Left hindlimb (tissue), 1 donor: Measurements from ENCODE around the gene RNF2.

ENCODE experiments used
- DNase-seq: peaks from one replicate; pipeline ENCODE4 v3.0.0-alpha.2; 2018

RNF2 gene

DNA sequence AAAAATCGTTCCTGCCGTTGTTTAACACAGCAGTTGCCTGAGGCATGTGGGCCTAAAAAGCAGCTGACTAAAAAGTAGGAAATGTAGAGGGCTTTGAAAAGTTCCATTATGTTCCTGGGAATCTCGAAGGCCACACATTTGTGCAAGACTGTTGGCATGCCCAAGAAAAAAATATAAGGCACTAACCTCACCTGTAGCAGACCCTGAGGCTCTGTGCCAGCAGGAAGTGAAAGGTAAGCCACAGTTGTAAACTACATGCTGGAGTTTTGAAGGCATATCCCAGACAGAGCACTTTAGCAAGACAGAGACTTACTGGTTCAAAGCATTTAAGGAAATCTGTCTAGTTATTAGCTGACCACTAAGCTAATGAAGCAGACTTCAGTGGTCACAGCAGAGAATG is 58.7 kb downstream of the RNF2 start:
- DNase-seq = no peak

- DNase-seq = no peak
Measured at GRCh38 chr1:185105121-185105520, 59.8 kb downstream of the RNF2 start.

DNA sequence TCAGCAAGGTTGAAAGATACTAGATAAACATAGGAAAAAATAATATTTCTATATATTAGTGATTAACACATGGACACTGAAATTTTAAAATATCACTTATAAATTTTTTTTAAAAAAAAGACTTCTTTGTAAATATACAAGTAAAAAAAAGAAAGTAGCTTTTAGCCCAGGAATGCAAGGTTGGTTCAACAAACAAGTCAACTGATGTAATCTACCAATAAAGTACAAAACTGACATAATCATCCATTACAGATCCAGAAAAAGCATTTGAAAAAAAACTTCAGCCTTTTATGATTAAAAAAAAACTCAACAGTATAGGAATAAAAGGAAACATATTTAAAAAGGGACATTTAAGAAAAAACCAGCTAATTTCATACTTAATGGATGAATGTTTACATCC is 63.0 kb downstream of the RNF2 start:
- no peak for DNase-seq

- no peak for DNase-seq
Measured at GRCh38 chr1:185110145-185110544, 64.8 kb downstream of the RNF2 start.

DNA sequence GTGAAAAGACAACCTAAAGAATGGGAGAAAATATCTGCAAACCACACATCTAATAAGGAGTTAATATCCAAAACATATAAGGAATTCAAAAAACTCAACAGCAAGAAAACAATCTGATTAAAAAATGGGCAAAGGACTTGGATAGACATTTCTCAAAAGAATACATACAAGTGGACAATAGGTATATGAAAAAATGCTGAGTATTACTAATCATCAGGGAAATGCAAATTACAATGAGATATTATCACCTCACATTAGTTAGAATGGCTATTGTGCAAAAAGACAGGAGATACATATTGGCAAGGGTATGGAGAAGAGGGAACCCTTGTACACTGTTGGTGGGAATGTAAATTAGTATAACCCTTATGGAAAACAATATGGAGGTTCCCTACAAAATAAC is 66.5 kb downstream of the RNF2 start:
- no peak for DNase-seq

DNA sequence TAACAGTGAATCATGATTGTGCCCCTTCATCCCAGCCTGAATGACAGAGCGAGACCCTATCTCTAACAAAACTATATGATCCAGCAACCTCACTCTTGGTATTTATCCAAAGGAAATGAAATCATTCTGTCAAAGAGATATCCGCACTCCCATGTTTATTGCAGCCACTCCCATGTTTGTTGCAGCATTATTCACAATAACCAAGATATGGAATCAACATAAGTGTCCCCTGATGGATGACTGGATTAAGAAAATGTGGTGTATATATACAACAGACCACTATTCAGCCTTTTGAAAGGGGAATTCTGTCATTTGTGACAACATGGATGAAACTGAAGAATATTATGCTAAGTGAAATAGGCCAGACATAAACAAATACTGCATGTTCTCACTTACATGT is 67.0 kb downstream of the RNF2 start:
- no peak for DNase-seq

GRCh38 chr1:185129708-185130107 is 84.3 kb downstream of the RNF2 start:
- no peak for DNase-seq

DNA sequence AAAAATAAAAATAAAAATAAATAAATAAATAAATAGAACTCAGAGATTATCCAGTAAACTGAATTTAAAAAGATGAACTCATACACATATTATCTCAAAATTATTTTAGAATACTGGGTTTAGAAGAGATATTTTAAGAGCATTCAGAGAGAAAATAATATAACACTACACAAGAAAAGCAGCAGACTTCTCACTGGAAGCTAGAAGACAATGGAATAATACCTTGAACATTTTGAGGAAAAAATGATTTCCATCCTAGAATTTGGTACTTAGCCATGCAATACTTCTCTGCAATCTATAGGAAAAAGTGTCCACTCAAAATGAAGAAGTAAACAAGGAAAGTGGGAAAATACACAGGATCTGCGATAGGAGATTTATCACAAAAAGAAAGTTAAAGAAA is 87.2 kb downstream of the RNF2 start:
- DNase-seq = no peak

DNA sequence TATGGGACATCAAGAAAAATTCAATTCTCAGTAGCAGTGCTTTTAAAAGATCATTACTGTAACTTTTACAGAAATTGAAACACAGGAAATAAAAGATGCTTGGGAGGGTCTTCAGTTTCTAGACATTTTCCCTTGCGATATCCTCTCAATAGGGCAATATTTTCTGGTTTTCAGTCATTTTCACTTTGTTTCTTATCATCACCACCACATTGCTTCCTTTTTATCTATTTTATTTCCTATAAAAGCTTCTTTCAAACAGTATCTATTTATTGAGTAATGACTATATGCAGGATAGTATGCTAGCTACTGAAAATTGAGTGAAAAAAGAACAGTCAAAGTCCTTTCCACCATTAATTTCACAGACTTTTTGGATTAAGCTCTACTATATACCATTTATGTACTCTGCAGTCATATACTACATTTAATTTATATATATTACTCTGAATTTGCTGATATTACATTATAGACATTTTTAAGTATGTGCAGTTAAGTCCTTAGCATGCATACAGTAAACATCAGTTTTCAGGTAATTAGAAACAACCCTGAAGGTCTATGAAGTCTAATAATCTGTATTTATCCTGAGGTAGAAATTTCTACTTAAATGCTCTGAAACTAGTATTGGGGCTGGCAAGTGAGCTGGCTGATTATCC is 92.7 kb downstream of the RNF2 start:
- DNase-seq = no peak

- DNase-seq = no peak
Measured at GRCh38 chr1:185139246-185139645, 93.9 kb downstream of the RNF2 start.

GRCh38 chr1:185144233-185144632 is 98.9 kb downstream of the RNF2 start:
- no peak for DNase-seq

GRCh38 chr1:185151215-185151614 is 105.9 kb downstream of the RNF2 start:
- no peak for DNase-seq
